ENCODE measurements around the gene SOX6. TPM values are rescaled to one million over a fixed set of nuclear protein-coding genes. Genes with fewer than 3 reads are reported as not detected.

SOX6 gene
- polyA plus RNA-seq, 1 experiment, result 6.0 TPM

DNA sequence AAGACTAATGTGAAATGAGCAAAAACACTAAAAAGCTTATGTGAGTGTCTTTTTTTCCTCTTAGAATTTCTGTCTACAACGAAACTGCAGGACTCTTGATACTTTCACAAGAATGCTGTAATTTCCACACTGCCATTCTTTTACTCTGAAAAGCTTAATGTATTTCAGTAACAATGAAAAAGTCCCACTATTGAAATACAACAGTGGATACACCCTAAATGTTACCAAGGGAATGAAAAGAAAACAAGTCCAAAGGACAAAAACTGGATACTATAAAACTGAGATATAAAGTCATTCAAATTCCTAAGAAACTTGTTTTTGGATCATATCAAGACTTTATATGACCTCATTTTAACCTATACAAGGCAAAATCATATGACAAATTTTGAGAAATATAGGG lies 77.4 kb downstream of the SOX6 start:
- CTCF ChIA-PET, result interaction anchor here (0.5 kb wide), 1 partner anchor 187 kb away, joined by 4 read pairs; no protein-coding TSS in a partner anchor

GRCh38 chr11:16278273-16278672 lies 78.1 kb downstream of the SOX6 start:
- TF ChIP-seq CTCF (IDR thresholded peaks at IDR 0.05; ENCODE audit: low read depth, low read length), result no peak
- CTCF ChIA-PET, result no interaction called here
- no peak for DNase-seq (ENCODE audit: low read depth, low spot score)
- H3K4me3 ChIP-seq (ENCODE audit: low read depth, low read length), result no peak overlapping the region
- POLR2A ChIA-PET, result no interaction called here
- no peak overlapping the region for H3K27ac ChIP-seq (ENCODE audit: low read depth, low read length)
- H3K9me3 ChIP-seq (ENCODE audit: control insufficient read depth, insufficient read depth, low read length), result no peaks in the 10 kb centered on the region
- H3K27me3 ChIP-seq (ENCODE audit: control insufficient read depth, insufficient read depth, low read length), result no peaks in the 10 kb centered on the region

More for the DNA sequence above, 77.4 kb downstream of the SOX6 start:
- no peaks in the 10 kb centered on the region for H3K27me3 ChIP-seq (ENCODE audit: control insufficient read depth, insufficient read depth, low read length)
- H3K9me3 ChIP-seq (ENCODE audit: control insufficient read depth, insufficient read depth, low read length), result no peaks in the 10 kb centered on the region
- TF ChIP-seq CTCF (IDR thresholded peaks at IDR 0.05; ENCODE audit: low read depth, low read length), result no peak
- no peak overlapping the region for H3K4me3 ChIP-seq (ENCODE audit: low read depth, low read length)
- DNase-seq (ENCODE audit: low read depth, low spot score), result no peak
- POLR2A ChIA-PET, result no interaction called here
- no peak overlapping the region for H3K27ac ChIP-seq (ENCODE audit: low read depth, low read length)

- Histone ChIP-seq H3K27me3 (ENCODE audit: control insufficient read depth, insufficient read depth, low read length) (no peaks in the 10 kb centered on the region), H3K9me3 (ENCODE audit: control insufficient read depth, insufficient read depth, low read length) (no peaks in the 10 kb centered on the region), H3K4me3 (ENCODE audit: low read depth, low read length) (no peak overlapping the region), H3K27ac (ENCODE audit: low read depth, low read length) (no peak overlapping the region)
- POLR2A ChIA-PET, result no interaction called here
- DNase-seq (ENCODE audit: low read depth, low spot score), result no peak
- CTCF ChIA-PET, result interaction anchor here (1.3 to 1.4 kb wide), 2 partner anchors 10 to 627 kb away, joined by 3 read pairs; no protein-coding TSS in a partner anchor
- no peak for TF ChIP-seq CTCF (IDR thresholded peaks at IDR 0.05; ENCODE audit: low read depth, low read length)
These were observed 80.1 kb downstream of the SOX6 start for GRCh38 chr11:16276251-16276650.

DNA sequence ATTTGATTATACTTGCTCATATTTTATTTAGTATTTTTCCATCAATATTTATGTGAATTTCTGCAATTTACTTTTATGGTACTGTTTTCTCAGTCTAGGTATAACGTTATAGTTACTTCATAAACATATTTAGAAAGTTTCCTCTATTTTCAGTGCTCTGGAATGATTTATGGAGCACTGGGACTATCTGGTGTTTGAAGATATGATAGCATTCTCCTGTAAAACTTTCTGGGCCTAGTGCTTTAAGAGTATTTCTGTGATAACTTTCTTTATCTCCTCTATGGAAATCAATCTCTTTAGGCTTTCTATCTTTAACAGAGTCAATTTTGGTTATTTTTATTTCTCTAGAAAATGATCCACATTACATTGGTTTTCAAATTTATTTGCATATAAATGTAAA lies 85.1 kb downstream of the SOX6 start:
- Histone ChIP-seq H3K9me3 (ENCODE audit: control insufficient read depth, insufficient read depth, low read length) (no peaks in the 10 kb centered on the region), H3K4me3 (ENCODE audit: low read depth, low read length) (no peak overlapping the region), H3K27ac (ENCODE audit: low read depth, low read length) (no peak overlapping the region), H3K27me3 (ENCODE audit: control insufficient read depth, insufficient read depth, low read length) (no peaks in the 10 kb centered on the region)
- TF ChIP-seq CTCF (IDR thresholded peaks at IDR 0.05; ENCODE audit: low read depth, low read length), result no peak
- POLR2A ChIA-PET, result no interaction called here
- CTCF ChIA-PET, result no interaction called here
- DNase-seq (ENCODE audit: low read depth, low spot score), result no peak

- CTCF ChIA-PET, result interaction anchor here (1.0 kb wide), 1 partner anchor 11 kb away, joined by 3 read pairs; no protein-coding TSS in a partner anchor
- no peaks in the 10 kb centered on the region for H3K9me3 ChIP-seq (ENCODE audit: control insufficient read depth, insufficient read depth, low read length)
- TF ChIP-seq CTCF (IDR thresholded peaks at IDR 0.05; ENCODE audit: low read depth, low read length), result no peak
- no peaks in the 10 kb centered on the region for H3K27me3 ChIP-seq (ENCODE audit: control insufficient read depth, insufficient read depth, low read length)
- POLR2A ChIA-PET, result no interaction called here
- no peak overlapping the region for H3K27ac ChIP-seq (ENCODE audit: low read depth, low read length)
- no peak for DNase-seq (ENCODE audit: low read depth, low spot score)
- no peak overlapping the region for H3K4me3 ChIP-seq (ENCODE audit: low read depth, low read length)
These were observed 90.3 kb downstream of the SOX6 start for GRCh38 chr11:16266021-16266420.

Measured in AG04450 (cell line).